Small intestine (tissue), 7 donors: ENCODE results near the gene USH1C. TPM values are rescaled to one million over a fixed set of nuclear protein-coding genes. Genes with fewer than 3 reads are reported as not detected.
A peak's percentile ranks its signal among the peaks of the same experiment; 100 is the strongest.

Experiments
- DNase-seq, 2 donors: peaks; one replicate each; pipeline versions ENCODE4 v3.0.0 to v3.0.0-alpha.2; 2013
- FAIRE-seq: peaks from 2 replicates; lab custom pipeline; 2012; peaks lifted over from hg19 to GRCh38; lab: Jason Lieb, UNC
- H3K27ac ChIP-seq, 3 donors: one replicate each; pipeline ENCODE4 v1.5.1; 2013; ENCODE audit warnings: low read length in 2 of 3, mild to moderate bottlenecking in 2 of 3, control low read depth in 1 of 3, inconsistent platforms in 1 of 3, low read depth in 1 of 3, moderate library complexity in 1 of 3
- H3K27me3 ChIP-seq, 3 donors: one replicate each; pipeline ENCODE4 v1.6.1; 2013; ENCODE audit warnings: low read length in 3 of 3, inconsistent platforms in 1 of 3; ENCODE audit not compliant: control insufficient read depth in 3 of 3, insufficient read depth in 3 of 3
- H3K36me3 ChIP-seq, 3 donors: one replicate each; pipeline ENCODE4 v1.6.1; 2013; ENCODE audit warnings: low read length in 3 of 3, inconsistent platforms in 1 of 3, low read depth in 1 of 3, mild to moderate bottlenecking in 1 of 3, moderate library complexity in 1 of 3; ENCODE audit not compliant: control insufficient read depth in 3 of 3, insufficient read depth in 2 of 3
- H3K4me1 ChIP-seq, 3 donors: one replicate each; pipeline ENCODE4 v1.6.1; 2013; ENCODE audit warnings: low read length in 2 of 3, inconsistent platforms in 1 of 3, low read depth in 1 of 3, mild to moderate bottlenecking in 1 of 3, moderate library complexity in 1 of 3; ENCODE audit not compliant: control insufficient read depth in 3 of 3, insufficient read depth in 2 of 3
- H3K4me3 ChIP-seq, 3 donors: one replicate each; pipeline ENCODE4 v1.5.1; 2013; ENCODE audit warnings: low read length in 3 of 3, control low read depth in 1 of 3, inconsistent platforms in 1 of 3, low read depth in 1 of 3, mild to moderate bottlenecking in 1 of 3, moderate library complexity in 1 of 3
- H3K9me3 ChIP-seq, 2 donors: one replicate each; pipeline ENCODE4 v1.6.1; 2013; ENCODE audit warnings: low read depth in 1 of 2, low read length in 1 of 2; ENCODE audit not compliant: control insufficient read depth in 2 of 2, insufficient read depth in 1 of 2
- WGBS, 3 donors: extraction: QIAGEN DNeasy Blood & Tissue Kit; methylation state at CpG; one replicate each; pipeline ENCODE4 v1.1.7; 2013; 5-methylcytosine and 5-hydroxymethylcytosine counted together
- polyA plus RNA-seq, 4 donors: library from polyadenylated mRNA; stranded (reverse) in 3 of 4; unstranded in 1 of 4; fragments of 200-250 nt in 3 of 4; fragments of 120-200 nt in 1 of 4; gene quantifications; one replicate each; pipeline versions ENCODE4 v1.2.1 to v1.2.3, GENCODE V29; 2013
- donor health status: healthy with polysubstance abuse.
- donor health status: control.
- donor health status: control.
- donor health status: Bipolar disorder and iron deficiency.
- donor health status: healthy.

USH1C gene
- polyA plus RNA-seq, 4 donors, result 86.2 to 309 (median 297) TPM

- WGBS, 3 donors, result 84 to 90% (median 89%) methylated on average over 6 of the region's 6 CpGs
- Histone ChIP-seq H3K27ac (no peak overlapping the region), H3K36me3 (peaks cover 0 to 85% (median 0%) of the 10 kb centered on the region in 3 donors), H3K27me3 (no peaks in the 10 kb centered on the region), H3K4me1 (peaks cover 0 to 8% (median 0%) of the 10 kb centered on the region in 3 donors), H3K9me3 (no peaks in the 10 kb centered on the region), H3K4me3 (no peak overlapping the region)
- DNase-seq, result no peak
- no peak for FAIRE-seq
Measured at GRCh38 chr11:17506314-17506713, 37.9 kb downstream of the USH1C start.

GRCh38 chr11:17505146-17505545 lies 39.1 kb downstream of the USH1C start:
- no peak for DNase-seq
- FAIRE-seq, result no peak
- H3K9me3 ChIP-seq, result no peaks in the 10 kb centered on the region
- H3K36me3 ChIP-seq, result peaks cover 0 to 90% (median 0%) of the 10 kb centered on the region in 3 donors
- no peak overlapping the region for H3K4me3 ChIP-seq
- peaks cover 0 to 8% (median 0%) of the 10 kb centered on the region in 3 donors for H3K4me1 ChIP-seq
- 75 to 81% (median 80%) methylated on average over 4 of the region's 4 CpGs for WGBS, 3 donors
- no peak overlapping the region for H3K27ac ChIP-seq
- no peaks in the 10 kb centered on the region for H3K27me3 ChIP-seq

GRCh38 chr11:17504330-17505107 lies 39.7 kb downstream of the USH1C start:
- Histone ChIP-seq H3K27ac (no peak overlapping the region), H3K27me3 (no peaks in the 10 kb centered on the region), H3K4me3 (no peak overlapping the region), H3K9me3 (no peaks in the 10 kb centered on the region), H3K36me3 (peaks cover 0 to 90% (median 0%) of the 10 kb centered on the region in 3 donors), H3K4me1 (peaks cover 0 to 4% (median 0%) of the 10 kb centered on the region in 3 donors)
- FAIRE-seq, result no peak
- 36 to 47% (median 42%) methylated on average over 9 of the region's 9 CpGs for WGBS, 3 donors
- peak; percentile 60 to 68 for DNase-seq

GRCh38 chr11:17502630-17503029 lies 41.6 kb downstream of the USH1C start:
- H3K27me3 ChIP-seq, result no peaks in the 10 kb centered on the region
- H3K4me3 ChIP-seq, result no peak overlapping the region
- H3K4me1 ChIP-seq, result peaks cover 0 to 2% (median 0%) of the 10 kb centered on the region in 3 donors
- no peak for DNase-seq
- no peak for FAIRE-seq
- H3K9me3 ChIP-seq, result no peaks in the 10 kb centered on the region
- H3K27ac ChIP-seq, result no peak overlapping the region
- 84 to 86% (median 86%) methylated on average over 4 of the region's 4 CpGs for WGBS, 3 donors
- peaks cover 0 to 91% (median 0%) of the 10 kb centered on the region in 3 donors for H3K36me3 ChIP-seq

GRCh38 chr11:17500673-17501072 lies 43.5 kb downstream of the USH1C start:
- DNase-seq, result no peak
- H3K4me1 ChIP-seq, result peaks cover 0 to 2% (median 0%) of the 10 kb centered on the region in 3 donors
- 92 to 96% (median 92%) methylated on average over 12 of the region's 12 CpGs for WGBS, 3 donors
- no peak for FAIRE-seq
- no peaks in the 10 kb centered on the region for H3K9me3 ChIP-seq
- no peak overlapping the region for H3K27ac ChIP-seq
- no peaks in the 10 kb centered on the region for H3K27me3 ChIP-seq
- peaks cover 0 to 92% (median 3%) of the 10 kb centered on the region in 3 donors for H3K36me3 ChIP-seq
- no peak overlapping the region for H3K4me3 ChIP-seq

GRCh38 chr11:17498475-17498874 lies 45.7 kb downstream of the USH1C start:
- Histone ChIP-seq H3K27me3 (no peaks in the 10 kb centered on the region), H3K4me3 (no peak overlapping the region), H3K36me3 (peaks cover 0 to 93% (median 3%) of the 10 kb centered on the region in 3 donors), H3K4me1 (peaks cover 0 to 2% (median 0%) of the 10 kb centered on the region in 3 donors), H3K27ac (no peak overlapping the region), H3K9me3 (no peaks in the 10 kb centered on the region)
- no peak for FAIRE-seq
- 76 to 90% (median 83%) methylated on average over 5 of the region's 5 CpGs for WGBS, 3 donors
- DNase-seq, result no peak

- FAIRE-seq (no peak), DNase-seq (peak; percentile 43 to 50)
- Histone ChIP-seq H3K4me3 (no peak overlapping the region), H3K27me3 (no peaks in the 10 kb centered on the region), H3K9me3 (no peaks in the 10 kb centered on the region), H3K27ac (no peak overlapping the region), H3K4me1 (peaks cover 0 to 2% (median 0%) of the 10 kb centered on the region in 3 donors), H3K36me3 (peaks cover 0 to 92% (median 3%) of the 10 kb centered on the region in 3 donors)
- 32 to 42% (median 34%) methylated on average over 4 of the region's 4 CpGs for WGBS, 3 donors
Measured at GRCh38 chr11:17498058-17498457, 46.2 kb downstream of the USH1C start.

GRCh38 chr11:17496406-17496805 lies 47.8 kb downstream of the USH1C start:
- no peak overlapping the region for H3K27ac ChIP-seq
- DNase-seq (no peak), FAIRE-seq (no peak)
- peaks cover 0 to 83% (median 3%) of the 10 kb centered on the region in 3 donors for H3K36me3 ChIP-seq
- no peaks in the 10 kb centered on the region for H3K9me3 ChIP-seq
- H3K4me3 ChIP-seq, result no peak overlapping the region
- no peaks in the 10 kb centered on the region for H3K27me3 ChIP-seq
- 66 to 79% (median 76%) methylated on average over 7 of the region's 7 CpGs for WGBS, 3 donors
- peaks cover 0 to 6% (median 0%) of the 10 kb centered on the region in 3 donors for H3K4me1 ChIP-seq
